ENCODE results near the gene ATF2. TPM values are rescaled to one million over a fixed set of nuclear protein-coding genes. Genes with fewer than 3 reads are reported as not detected.

Gene ATF2
- total RNA-seq, 6 donors from 2014 or later = 16.6 to 63.4 (median 35.6) TPM

- DNase-seq = no peak
- Histone ChIP-seq H3K36me3 (peaks cover 19 to 37% (median 27%) of the 10 kb centered on the region in 4 donors), H3K27me3 (no peaks in the 10 kb centered on the region), H3K4me1 (peaks cover 8 to 12% (median 10%) of the 10 kb centered on the region in 4 donors), H3K27ac (no peak overlapping the region), H3K4me3 (no peak overlapping the region), H3K9me3 (no peaks in the 10 kb centered on the region)
- 76 to 77% methylated on average over 5 of the region's 5 CpGs for WGBS, 2 donors
- no peak for TF ChIP-seq POLR2A (IDR thresholded peaks at IDR 0.05)
- ATAC-seq (ENCODE audit: low FRiP score in 2 of 2) = no peak
These were observed 8.6 kb upstream of the ATF2 start for GRCh38 chr2:175176624-175177023.

DNA sequence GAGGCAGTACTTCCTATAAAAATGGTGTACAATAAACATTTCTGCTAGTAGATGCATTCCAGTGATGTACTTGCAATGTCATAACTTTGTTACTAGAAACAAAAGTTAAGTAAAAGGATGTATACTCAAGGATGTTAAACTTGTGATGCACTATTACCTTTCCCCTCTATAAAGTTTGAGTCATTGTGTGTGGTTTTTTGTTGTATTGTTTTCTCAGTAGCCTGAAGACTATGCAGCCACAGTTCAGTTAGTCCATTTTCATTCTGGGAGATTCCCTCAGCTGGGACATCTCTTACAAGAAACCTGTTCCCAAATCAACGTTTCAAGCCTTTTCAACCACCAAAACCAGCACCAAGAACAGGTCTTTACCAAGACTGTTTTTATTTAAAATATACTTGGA lies 7.9 kb upstream of the ATF2 start:
- TF ChIP-seq CTCF (IDR thresholded peaks at IDR 0.05) = no peak
- no peak for TF ChIP-seq POLR2AphosphoS5 (IDR thresholded peaks at IDR 0.05)
- TF ChIP-seq EP300 (IDR thresholded peaks at IDR 0.05) = no peak
- no peak for TF ChIP-seq POLR2A (IDR thresholded peaks at IDR 0.05)
- DNase-seq (no peak), ATAC-seq (ENCODE audit: low FRiP score in 2 of 2) (no peak)
- WGBS, 2 donors = 71 to 76% methylated on average over 1 of the region's 1 CpG
- H3K4me1 ChIP-seq = peaks cover 8 to 11% (median 10%) of the 10 kb centered on the region in 4 donors
- no peaks in the 10 kb centered on the region for H3K9me3 ChIP-seq
- H3K27me3 ChIP-seq = no peaks in the 10 kb centered on the region
- H3K36me3 ChIP-seq = peaks cover 19 to 37% (median 27%) of the 10 kb centered on the region in 4 donors
- no peak overlapping the region for H3K27ac ChIP-seq
- no peak overlapping the region for H3K4me3 ChIP-seq

GRCh38 chr2:175175320-175175719 lies 7.3 kb upstream of the ATF2 start:
- no peak for ATAC-seq (ENCODE audit: low FRiP score in 2 of 2)

DNA sequence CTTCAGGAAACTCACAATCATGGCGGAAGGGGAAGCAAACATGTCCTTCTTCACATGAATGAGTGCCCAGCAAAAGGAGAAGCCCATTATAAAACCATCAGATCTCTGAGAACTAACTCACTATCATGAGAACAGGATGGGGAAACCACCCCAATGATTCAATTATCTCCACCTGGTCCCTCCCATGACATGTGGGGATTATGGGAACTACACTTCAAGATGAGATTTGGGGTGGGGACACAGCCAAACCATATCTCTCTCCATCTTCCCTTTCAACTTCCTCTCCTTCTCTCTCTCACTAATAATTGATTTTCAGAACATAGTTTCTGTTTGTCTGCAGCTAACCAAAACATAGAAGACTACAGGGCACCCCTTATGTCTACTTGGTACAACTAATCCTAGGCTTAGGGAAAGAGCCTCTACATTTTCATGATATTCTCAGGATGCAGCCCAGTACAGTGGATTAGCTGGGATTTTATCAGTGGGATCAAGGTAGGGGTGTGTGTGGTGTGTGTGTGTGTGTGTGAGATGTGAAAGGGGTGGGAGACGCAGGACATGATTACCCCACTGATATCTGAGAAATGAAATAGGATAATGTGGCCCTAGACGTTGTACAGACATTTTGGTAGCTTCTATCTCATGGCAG lies 2.8 kb upstream of the ATF2 start:
- no peak for TF ChIP-seq CTCF (IDR thresholded peaks at IDR 0.05)
- no peak for TF ChIP-seq EP300 (IDR thresholded peaks at IDR 0.05)
- TF ChIP-seq POLR2AphosphoS5 (IDR thresholded peaks at IDR 0.05) = no peak
- no peak for TF ChIP-seq POLR2A (IDR thresholded peaks at IDR 0.05)
- DNase-seq (no peak), ATAC-seq (ENCODE audit: low FRiP score in 2 of 2) (no peak)
- Histone ChIP-seq H3K27me3 (no peaks in the 10 kb centered on the region), H3K4me1 (peaks cover 0 to 22% (median 19%) of the 10 kb centered on the region in 4 donors), H3K4me3 (no peak overlapping the region), H3K9me3 (no peaks in the 10 kb centered on the region), H3K36me3 (peaks cover 0 to under 1% (median 0%) of the 10 kb centered on the region in 4 donors), H3K27ac (no peak overlapping the region)
- 85 to 86% methylated on average over 3 of the region's 3 CpGs for WGBS, 2 donors

More at GRCh38 chr2:175175320-175175719, 7.3 kb upstream of the ATF2 start:
- no peak for DNase-seq
- Histone ChIP-seq H3K27ac (no peak overlapping the region), H3K36me3 (peaks cover 19 to 37% (median 27%) of the 10 kb centered on the region in 4 donors), H3K9me3 (no peaks in the 10 kb centered on the region), H3K4me1 (peaks cover 3 to 6% (median 5%) of the 10 kb centered on the region in 4 donors), H3K27me3 (no peaks in the 10 kb centered on the region), H3K4me3 (no peak overlapping the region)
- no peak for TF ChIP-seq POLR2A (IDR thresholded peaks at IDR 0.05)
- no peak for TF ChIP-seq EP300 (IDR thresholded peaks at IDR 0.05)
- 86 to 90% methylated on average over 2 of the region's 2 CpGs for WGBS, 2 donors

- peak overlapping the region in 3 of 4 donors; percentile 66 to 93 (median 70) for H3K4me3 ChIP-seq
- H3K9me3 ChIP-seq = no peaks in the 10 kb centered on the region
- DNase-seq (no peak), ATAC-seq (ENCODE audit: low FRiP score in 2 of 2) (no peak)
- H3K27me3 ChIP-seq = no peaks in the 10 kb centered on the region
- no peak for TF ChIP-seq POLR2AphosphoS5 (IDR thresholded peaks at IDR 0.05)
- TF ChIP-seq CTCF (IDR thresholded peaks at IDR 0.05) = no peak
- no peak for TF ChIP-seq POLR2A (IDR thresholded peaks at IDR 0.05)
- no peak for TF ChIP-seq EP300 (IDR thresholded peaks at IDR 0.05)
- H3K36me3 ChIP-seq = no peaks in the 10 kb centered on the region
- peaks cover 0 to 28% (median 20%) of the 10 kb centered on the region in 4 donors for H3K4me1 ChIP-seq
- H3K27ac ChIP-seq = peak overlapping the region in 1 of 4 donors; percentile 95
- WGBS, 2 donors = 50 to 55% methylated on average over 3 of the region's 3 CpGs
These were observed 1.2 kb upstream of the ATF2 start for GRCh38 chr2:175169191-175169590.

- DNase-seq = no peak
- TF ChIP-seq EP300 (IDR thresholded peaks at IDR 0.05) = no peak
- TF ChIP-seq POLR2AphosphoS5 (IDR thresholded peaks at IDR 0.05) = peak in 1 of 2 donors; percentile 9
- peak in 2 of 4 donors; percentile 38 to 65 for TF ChIP-seq POLR2A (IDR thresholded peaks at IDR 0.05)
- TF ChIP-seq CTCF (IDR thresholded peaks at IDR 0.05) = peak in 1 of 6 experiments; percentile 4
These were observed 552 bp upstream of the ATF2 start for GRCh38 chr2:175168564-175168945.

More at GRCh38 chr2:175168564-175168945, 552 bp upstream of the ATF2 start:
- Histone ChIP-seq H3K27ac (peak overlapping the region; percentile 84 to 98 (median 96)), H3K9me3 (no peaks in the 10 kb centered on the region), H3K27me3 (no peaks in the 10 kb centered on the region), H3K4me1 (peaks cover 0 to 28% (median 20%) of the 10 kb centered on the region in 4 donors), H3K36me3 (no peaks in the 10 kb centered on the region), H3K4me3 (peak overlapping the region; percentile 66 to 93 (median 73))
- peak in 1 of 2 donors; percentile 10 for ATAC-seq (ENCODE audit: low FRiP score in 2 of 2)
- WGBS, 2 donors = 1% methylated on average over 11 of the region's 11 CpGs

Measured in upper lobe of left lung (tissue), 6 donors.